Stomach (tissue), 4 donors: ENCODE results near the gene RIN3.

Experiments
- POLR2A ChIP-seq, 4 donors: fragments of 450-650 bp; IDR thresholded peaks; one replicate each; pipeline ENCODE4 v1.6.1; 2016; ENCODE audit warnings: antibody characterized with exemption in 4 of 4, control low read depth in 2 of 4, mild to moderate bottlenecking in 1 of 4, moderate library complexity in 1 of 4
- POLR2AphosphoS5 ChIP-seq, 3 donors: sonication (generic); formaldehyde crosslinking; IDR thresholded peaks; one replicate each; pipeline ENCODE4 v1.6.1; 2016; ENCODE audit warnings: antibody characterized with exemption in 3 of 3

- no peak for TF ChIP-seq POLR2AphosphoS5 (IDR thresholded peaks at IDR 0.05)
- TF ChIP-seq POLR2A (IDR thresholded peaks at IDR 0.05) = no peak
Observed at GRCh38 chr14:92702441-92702918, 188.9 kb downstream of the RIN3 start.
